Stimulated activated CD4-positive, alpha-beta T cell treated with anti-CD3 and anti-CD28 coated beads, Interleukin-1b, Interleukin-23, amount 100 ng/mL, for 24 hours (primary cell): Measurements from ENCODE around the gene CELSR3.

Experiments
- DNase-seq, 4 experiments: peaks; one replicate each; pipeline ENCODE4 v3.0.0-alpha.2; 2020; ENCODE audit warnings: low read depth in 4 of 4, low spot score in 1 of 4

The CELSR3 gene

GRCh38 chr3:48688032-48688736 is 25.5 kb upstream of the CELSR3 start:
- DNase-seq = no peak

GRCh38 chr3:48687220-48687678 is 24.6 kb upstream of the CELSR3 start:
- no peak for DNase-seq

GRCh38 chr3:48686538-48687219 is 24.0 kb upstream of the CELSR3 start:
- DNase-seq = no peak

GRCh38 chr3:48685603-48686511 is 23.2 kb upstream of the CELSR3 start, which contains the start of gene NCKIPSD:
NCKIPSD (minus strand) TSS chr3:48685915; CDS start chr3:48685807, 108 bp downstream.
- DNase-seq = peak; percentile 86 to 92 (median 88)

GRCh38 chr3:48685293-48685602 is 22.6 kb upstream of the CELSR3 start:
- no peak for DNase-seq

- DNase-seq = no peak
Measured at GRCh38 chr3:48684480-48685143, 21.9 kb upstream of the CELSR3 start.

- no peak for DNase-seq
Measured at GRCh38 chr3:48684054-48684349, 21.3 kb upstream of the CELSR3 start.

- no peak for DNase-seq
Measured at GRCh38 chr3:48682786-48683185, 20.1 kb upstream of the CELSR3 start.

GRCh38 chr3:48681974-48682610 is 19.4 kb upstream of the CELSR3 start:
- no peak for DNase-seq

GRCh38 chr3:48681541-48681880 is 18.8 kb upstream of the CELSR3 start:
- DNase-seq = no peak

- DNase-seq = no peak
Measured at GRCh38 chr3:48680811-48681540, 18.3 kb upstream of the CELSR3 start.

- no peak for DNase-seq
Measured at GRCh38 chr3:48679411-48680391, 17.0 kb upstream of the CELSR3 start.

- no peak for DNase-seq
Measured at GRCh38 chr3:48678566-48679380, 16.1 kb upstream of the CELSR3 start.

- DNase-seq = no peak
Measured at GRCh38 chr3:48678056-48678455, 15.4 kb upstream of the CELSR3 start.

GRCh38 chr3:48674505-48674904 is 11.8 kb upstream of the CELSR3 start:
- no peak for DNase-seq

- DNase-seq = no peak
Measured at GRCh38 chr3:48672522-48672921, 9.8 kb upstream of the CELSR3 start.

- DNase-seq = no peak
Measured at GRCh38 chr3:48664929-48665328, 2.2 kb upstream of the CELSR3 start.

GRCh38 chr3:48664313-48664644 is 1.6 kb upstream of the CELSR3 start:
- no peak for DNase-seq
